Activated CD4-positive, alpha-beta T cell treated with anti-CD3 and anti-CD28 coated beads, Interleukin-2, Interleukin-6, amounts not matched to agents 100 ng/mL and 50 ng/mL, durations not matched to agents 16 hours and 8 hours (primary cell): ENCODE data around the gene VPS41.

Experiments used
- DNase-seq: peaks from one replicate; pipeline ENCODE4 v3.0.0-alpha.2; 2020

The VPS41 gene

DNA sequence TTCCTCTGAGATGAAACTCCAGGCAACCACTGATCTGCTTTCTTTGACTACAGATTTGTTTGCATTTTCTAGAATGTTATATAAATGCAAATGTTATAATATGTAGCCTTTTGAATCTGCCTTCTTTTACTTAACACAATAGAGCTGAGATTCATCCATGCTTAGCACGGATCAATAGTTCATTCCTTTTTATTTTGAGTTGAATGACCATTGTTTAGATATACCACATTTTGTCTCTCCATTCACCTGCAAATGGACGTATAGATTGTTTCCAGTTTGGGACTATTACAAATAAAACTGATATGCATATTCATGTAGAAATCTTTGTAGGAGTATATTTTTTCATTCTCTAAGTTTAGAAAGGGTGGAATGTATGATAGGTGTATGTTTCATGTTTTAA, 57.7 kb downstream of the VPS41 start:
- no peak for DNase-seq

DNA sequence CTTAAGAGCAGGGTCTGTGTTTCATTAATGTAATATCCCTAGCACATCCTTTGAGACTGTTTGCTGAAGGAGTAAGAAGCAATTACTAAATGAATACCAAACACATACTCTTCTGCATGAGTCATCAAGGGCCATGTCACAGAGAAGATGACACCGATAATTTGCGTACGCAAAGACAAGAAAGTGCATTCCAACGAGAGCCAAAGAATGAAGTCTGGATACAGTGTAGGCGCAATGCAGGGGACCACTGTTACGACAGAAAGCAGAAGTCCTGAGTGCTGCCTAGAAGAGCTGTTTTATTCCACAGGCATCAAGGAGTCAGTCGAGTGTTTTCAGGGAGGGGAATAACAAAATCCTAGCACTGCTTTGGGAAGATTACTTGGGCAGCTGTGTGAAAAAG, 62.7 kb downstream of the VPS41 start:
- DNase-seq: no peak

DNA sequence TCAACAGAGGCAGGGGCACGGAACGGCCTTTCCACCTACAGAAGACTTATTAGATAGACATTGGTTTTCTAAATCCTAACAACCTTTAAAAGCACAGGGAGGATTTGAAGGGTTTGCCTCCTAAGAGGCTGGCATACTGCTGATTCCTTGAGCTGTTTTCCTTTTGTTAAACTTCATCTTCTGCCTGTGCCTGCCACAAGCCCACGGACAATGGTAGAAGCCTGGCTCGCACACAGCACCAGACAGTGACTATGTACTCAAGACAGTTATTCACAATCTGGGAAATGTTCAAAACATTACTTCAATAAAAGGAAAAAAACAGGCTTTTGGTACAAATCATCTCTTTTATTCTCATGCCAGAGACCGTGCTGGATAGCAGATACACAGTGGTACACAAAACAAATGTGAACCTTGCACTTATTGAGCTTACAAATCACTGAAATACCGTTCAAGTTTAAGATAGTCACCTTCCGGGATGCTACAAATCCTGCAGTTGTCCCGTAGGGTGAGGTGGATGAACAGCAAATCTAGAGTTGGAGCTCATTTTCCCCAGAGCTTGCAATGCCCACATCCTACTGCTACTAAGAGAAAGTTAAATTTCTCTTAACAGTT, 63.9 kb downstream of the VPS41 start:
- no peak for DNase-seq

DNA sequence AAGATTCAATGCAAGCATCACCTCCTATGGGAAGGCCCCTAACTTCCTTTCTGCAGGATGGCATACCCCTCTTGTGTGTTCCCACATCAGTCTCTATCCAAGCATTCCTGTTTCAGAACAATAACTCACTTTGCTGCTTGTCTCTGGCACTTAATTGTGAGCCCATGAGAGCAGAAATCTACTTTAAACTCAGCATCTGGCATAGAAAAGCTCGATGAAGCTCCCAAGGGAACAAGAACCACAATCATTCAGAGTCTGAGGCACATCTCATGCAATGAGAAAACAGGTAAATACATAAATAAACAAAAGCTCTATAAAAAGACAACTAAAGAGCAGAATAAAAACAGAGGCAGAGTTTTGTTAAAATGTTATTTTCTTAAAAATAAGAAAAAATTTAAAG, 66.2 kb downstream of the VPS41 start:
- no peak for DNase-seq

DNA sequence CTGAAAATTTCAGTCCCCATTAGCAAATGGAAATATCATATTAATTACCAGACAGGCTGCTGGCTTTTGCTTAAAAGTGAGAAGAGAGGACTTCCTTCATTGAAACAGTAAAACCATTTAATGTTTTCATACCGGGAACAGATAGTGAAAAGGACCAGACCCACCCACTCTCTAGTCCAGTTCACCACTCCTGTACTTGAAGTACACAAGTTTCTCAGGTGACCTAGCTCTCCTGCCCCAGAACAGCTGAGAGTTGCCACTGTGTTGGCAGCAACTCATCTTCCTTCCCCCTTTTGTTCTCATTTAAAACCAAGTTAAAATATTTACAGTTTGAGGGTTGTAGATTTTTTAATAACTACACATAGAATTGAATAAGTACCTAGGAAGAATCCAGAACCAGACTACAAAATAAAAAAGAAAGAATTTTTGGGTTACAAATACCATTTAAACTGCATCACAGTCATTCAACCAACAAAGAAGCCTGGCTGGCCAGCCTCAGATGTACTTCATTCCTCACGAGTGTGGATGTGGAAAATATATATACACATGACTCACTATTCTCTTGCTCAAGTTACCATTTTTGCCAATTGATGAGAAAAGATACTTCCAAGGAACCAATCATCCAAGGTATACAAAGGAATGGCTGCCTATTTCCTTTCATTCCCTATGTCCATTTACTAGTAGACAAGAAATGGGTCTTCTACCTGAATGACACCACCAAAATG, 68.1 kb downstream of the VPS41 start:
- no peak for DNase-seq

DNA sequence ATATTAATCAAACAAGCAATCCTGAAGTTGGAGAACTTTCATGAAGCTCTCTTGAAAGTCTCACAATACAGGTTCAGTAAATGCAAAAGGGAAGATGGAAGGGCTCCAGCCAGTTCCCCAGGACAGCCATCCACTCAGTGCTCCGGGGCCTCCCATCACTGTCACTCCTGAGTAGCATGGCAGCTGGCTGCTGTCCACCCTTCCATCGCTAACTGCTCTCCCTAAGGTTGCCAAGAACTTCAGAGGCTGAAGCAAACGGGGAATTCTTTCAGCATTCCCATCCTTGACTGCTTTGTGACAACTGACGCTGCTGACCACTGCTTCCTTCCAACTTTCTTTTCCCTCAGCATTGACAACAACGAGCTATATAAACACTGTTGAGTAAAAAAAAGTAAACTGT, 69.1 kb downstream of the VPS41 start:
- DNase-seq: no peak

DNA sequence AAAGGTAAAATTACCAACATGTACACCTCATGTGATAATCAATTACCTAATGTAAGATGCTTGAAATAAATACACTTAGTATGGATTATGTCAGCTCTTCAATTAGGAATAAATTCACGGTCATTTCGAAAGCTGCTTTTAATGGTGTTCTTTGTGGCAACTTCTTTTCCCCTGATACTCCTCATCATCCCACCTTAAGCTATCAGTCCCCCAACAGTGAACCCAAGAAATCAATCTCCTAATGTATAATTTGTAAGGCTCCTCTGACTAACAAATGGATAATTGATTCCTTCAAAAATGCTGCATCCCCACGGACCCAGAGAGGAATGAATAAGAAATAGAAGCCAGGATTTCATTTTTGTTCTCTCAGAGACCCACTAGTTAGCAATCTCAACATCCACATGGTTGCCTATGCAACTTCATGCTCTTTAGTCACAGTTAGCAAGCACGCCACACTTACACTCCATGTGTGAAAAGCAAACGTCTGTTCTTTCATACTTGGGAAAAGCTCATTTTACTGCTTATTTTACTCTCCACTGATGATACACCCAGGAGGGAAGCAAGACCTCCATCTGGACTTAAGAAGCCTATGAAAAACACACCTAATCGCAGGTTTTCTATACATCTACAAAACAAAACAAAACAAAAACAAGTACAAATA, 70.1 kb downstream of the VPS41 start:
- DNase-seq: no peak

DNA sequence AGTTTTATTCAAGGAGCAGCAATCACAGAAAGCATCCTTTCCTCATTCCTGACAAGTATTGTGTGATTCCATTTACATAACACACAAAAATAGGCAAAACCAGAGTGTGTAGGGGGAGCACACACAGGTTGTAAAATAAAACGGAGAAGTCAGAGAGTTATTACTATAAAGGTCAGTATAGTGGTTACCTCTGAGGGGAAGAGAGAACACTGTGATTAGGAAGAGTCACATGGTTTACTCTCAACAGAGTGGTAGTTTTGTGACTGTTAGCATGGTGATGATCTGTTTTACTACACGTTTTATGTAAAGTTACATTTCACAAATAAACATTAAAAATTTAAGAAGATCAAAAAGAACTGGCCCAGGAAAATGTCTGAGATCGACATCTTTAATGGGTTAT, 74.6 kb downstream of the VPS41 start:
- DNase-seq: no peak

DNA sequence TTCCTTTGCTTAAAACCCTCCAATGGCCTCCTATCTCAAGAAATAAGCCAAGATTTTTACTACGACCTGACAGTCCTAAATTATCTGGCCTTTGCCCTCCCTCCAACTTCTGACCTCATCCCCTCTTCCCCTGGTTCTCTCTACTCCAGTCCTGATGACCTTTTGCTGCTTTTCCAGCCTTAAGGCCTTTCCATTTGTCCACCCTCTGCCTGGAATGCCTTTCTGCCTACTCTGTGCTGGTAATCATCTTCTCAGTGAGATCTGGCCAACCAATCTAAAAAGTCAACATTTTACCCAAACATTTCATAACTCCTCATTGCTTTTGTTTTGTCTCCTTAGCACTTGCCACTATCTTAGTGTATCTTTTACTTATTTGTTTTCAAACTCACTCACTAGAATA, 75.7 kb downstream of the VPS41 start:
- no peak for DNase-seq

DNA sequence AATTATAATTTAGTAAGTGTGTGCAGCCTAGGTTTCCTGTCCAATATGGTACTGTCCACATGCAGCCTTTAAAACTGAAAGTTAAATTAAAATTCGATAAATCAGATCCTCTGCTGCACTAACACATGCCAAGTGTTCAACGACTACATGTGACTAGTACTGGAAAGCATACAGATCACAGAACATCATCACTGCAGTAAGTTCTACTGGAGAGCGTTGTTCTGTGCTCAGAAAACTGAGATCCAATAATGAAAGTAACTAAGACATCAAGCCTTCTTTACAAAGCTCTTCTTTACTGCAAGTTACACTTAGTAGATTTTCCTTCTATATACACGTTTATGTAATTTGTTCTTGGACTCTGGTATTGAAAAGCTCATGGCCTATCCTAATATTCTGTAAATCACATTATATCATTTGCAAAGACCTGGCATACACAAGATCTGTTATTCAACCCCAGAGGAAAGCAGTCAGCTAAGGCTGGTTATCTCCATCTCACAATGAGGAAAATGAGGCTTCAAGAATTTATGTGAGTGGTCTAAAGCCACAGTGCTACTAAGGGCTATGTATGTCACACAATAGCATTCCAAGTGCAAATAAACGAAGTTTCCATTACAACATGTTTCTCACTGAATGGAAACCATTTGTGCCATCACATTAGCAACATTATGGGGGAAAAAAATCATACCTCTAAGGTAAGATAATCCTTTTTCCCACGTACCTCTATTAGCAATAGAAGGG, 77.6 kb downstream of the VPS41 start:
- DNase-seq: no peak

DNA sequence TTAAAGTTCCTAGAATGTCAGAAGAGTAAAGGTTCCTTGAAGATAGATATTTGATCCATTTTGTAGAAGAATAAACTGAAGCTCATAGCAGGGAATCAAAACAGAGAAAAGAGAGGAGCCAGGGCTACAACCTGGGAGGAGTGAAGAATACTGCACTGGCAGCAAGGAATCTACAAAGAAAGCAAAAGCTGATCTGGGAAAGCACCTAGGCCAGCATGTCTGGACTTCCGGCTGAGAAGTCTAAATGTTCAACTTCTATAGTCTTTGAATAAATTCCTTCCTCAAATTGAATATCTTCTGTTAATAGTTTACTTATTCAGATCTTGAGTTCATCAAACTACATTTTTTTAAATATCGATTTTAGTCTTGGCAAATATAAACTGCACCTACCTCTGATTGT, 78.2 kb downstream of the VPS41 start:
- DNase-seq: no peak

DNA sequence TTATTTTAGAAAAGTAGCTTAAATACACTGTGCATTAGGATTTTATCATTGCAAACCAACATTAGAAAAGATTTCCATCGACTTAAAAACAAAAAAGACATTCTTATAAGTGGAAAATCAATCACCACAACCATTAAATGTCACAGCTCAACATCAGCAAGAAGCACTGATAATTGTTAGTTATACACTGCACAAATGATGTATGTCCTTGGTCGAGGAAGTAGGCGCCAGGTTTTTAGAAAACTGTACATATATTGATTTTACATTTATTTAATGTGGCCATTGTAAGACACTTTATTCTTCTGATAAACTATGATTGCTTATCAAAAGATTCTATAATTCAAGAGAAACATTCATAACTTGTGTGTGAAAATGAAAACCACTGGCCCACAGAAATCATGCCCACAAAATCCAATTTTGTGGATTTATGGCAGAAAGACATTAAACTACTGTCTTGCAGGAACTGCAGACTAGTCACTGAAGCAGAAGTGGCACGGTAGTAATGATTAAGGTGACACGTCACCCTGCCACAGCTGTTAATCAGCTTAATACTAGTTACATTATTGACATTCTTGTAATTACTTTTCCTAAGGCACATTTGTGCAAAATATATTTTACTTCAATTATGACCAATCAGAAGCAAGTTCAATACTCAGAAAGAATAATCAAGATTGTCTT, 79.4 kb downstream of the VPS41 start:
- DNase-seq: no peak

DNA sequence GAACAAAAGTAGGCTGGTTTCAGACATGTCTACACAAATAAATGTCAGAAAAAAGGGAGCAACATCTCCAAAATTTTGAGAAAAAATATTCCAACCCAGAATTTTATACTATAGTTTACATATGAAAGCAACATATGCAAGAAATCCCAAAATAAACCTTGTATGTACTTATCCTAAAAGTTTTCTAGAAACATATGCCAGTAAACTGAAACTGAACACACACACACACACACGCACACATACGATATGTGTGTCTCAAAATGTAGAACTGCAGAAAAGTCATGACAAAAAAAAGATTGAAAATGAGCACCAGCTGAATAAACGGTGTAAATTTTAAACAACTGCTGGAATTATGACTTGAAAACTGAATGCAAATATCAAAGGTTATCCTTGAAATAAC, 81.0 kb downstream of the VPS41 start:
- no peak for DNase-seq

DNA sequence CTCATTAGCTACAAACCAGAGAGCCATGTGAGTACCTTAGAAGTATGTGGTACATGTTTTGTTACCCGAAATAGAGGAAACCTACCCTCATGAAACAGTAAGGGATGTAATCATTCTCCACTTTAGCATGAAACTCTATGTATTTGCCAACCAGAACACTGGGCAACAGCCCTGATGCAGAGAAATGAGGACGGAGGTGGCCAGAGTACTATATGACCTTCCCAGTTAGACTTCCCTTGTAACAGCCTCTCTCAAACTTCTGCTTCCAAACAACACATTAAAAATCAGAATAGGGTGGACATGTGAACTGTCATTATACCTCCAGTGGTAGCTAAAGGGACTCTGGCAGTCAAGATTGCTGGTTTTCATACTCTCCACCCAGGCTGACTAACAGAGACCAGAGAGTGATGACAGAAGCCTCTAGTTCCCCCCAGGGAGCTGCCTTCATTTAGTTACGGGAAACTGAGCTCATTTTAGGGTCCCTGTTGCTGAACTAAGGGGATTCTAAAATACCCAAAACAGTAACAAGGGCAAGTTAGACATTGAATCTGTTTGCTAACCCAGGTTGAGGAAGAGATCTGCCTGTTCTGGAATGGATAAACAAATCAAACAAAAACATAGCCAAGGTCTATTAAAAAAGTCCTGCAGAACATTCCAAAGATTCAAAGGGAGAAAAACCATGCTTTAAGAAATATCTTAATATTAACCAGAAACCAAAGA, 83.1 kb downstream of the VPS41 start:
- no peak for DNase-seq

DNA sequence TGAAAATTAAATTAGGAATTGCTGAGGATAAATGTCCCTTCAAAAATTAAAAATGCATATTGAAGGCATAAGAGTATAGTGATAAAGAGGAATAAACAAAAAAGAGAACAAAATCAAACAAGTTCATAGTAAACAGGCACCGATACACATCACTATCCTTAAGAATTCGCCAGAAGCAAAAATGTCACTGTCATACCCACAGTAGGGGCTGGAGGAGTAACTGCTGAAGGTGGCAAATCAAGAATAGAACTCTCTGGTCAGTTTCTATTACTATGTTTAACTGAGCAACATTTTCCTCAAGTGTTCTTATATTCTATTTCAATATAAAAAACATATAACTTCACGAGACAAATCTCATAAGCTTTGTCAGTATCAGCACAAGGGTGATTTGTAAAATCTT, 84.0 kb downstream of the VPS41 start:
- DNase-seq: no peak

DNA sequence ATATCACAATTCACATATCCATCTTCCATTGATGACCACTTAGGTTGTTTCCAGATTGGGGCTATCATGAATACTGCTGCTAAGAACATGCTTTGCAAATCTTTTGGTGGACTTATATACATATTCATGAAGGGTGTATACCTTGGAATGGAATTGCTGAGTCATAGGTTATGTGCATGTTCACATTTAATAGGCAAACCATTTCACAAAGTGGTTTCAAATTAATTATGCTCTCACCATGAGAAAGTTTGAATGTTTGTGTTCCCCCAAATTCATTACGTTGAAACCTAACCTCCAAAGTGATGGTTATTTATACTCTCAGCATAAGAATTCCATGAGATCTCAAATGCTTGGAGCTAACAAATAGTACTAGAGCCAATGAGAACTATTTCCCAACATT, 86.4 kb downstream of the VPS41 start:
- no peak for DNase-seq

DNA sequence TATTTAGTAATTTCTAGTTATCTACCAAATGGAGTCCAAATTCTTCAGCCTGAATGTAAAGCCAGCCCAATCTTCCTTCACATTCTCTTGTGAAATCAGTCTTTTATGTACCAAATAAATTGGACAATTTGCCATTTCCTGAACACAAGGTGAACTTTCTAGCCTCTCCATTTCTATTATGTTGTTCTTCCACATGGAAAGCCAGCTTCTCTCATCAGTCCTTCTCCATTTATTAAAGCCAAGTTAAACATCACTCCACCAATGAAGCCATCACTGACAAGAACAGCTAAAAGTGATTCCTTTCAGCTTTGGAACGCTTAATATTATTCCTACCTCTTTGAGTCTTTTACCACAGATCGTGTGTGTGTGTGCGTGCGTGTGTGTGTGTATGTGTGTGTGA, 88.4 kb downstream of the VPS41 start:
- DNase-seq: no peak

DNA sequence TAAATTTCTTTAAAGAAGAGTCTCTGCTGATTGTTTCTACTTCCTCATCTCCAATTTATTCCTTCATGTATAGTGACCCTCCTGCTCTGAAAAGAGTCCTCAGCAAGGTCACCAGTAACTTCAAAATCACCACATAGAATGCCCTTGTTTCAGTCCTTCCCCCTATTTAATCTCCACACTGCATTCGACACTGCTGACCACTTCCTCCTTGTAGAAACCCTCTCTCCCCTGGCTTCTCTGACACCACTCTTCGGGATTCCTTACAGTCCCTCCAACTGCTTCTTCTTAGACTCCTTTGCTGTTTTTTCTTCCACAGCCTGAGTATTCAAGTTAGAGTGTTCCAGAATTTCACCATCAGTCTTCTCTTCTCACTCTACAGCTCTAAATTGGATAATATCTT, 89.5 kb downstream of the VPS41 start:
- no peak for DNase-seq

DNA sequence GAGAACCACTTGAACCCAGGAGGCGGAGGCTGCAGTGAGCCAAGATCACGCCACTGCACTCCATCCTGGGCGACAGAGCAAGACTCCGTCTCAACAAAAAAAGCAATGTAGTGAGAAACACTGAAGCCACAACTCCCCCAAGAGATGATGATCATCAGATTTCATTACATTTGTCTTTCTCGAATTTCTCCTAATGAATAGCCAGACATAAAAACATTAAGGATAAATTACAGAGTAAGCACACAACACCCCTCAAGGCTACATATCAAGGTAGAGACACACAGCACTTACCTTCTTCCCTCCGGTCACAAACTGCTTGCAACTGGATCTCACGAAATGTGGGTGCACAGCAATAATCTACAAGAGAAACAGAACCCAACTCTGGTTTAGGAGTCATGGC, 91.5 kb downstream of the VPS41 start:
- DNase-seq: no peak

DNA sequence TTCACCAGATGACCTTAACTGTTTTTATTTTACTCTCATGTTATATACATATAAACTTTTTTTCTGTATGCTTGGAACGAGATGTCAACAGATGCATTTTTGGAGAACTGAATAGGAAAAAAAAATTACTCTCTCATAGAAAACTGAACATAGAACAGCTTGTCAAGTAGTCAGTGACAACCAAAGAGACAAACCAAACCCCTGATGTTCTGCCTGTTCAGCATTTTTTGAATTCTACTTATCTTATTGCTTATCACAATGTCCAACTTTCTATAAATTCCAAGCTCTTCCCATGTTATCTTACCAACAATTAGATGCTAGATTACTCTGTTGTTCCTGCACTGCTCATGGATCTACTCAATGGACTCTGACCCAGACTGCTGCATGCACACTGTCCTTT, 95.2 kb downstream of the VPS41 start:
- DNase-seq: no peak

DNA sequence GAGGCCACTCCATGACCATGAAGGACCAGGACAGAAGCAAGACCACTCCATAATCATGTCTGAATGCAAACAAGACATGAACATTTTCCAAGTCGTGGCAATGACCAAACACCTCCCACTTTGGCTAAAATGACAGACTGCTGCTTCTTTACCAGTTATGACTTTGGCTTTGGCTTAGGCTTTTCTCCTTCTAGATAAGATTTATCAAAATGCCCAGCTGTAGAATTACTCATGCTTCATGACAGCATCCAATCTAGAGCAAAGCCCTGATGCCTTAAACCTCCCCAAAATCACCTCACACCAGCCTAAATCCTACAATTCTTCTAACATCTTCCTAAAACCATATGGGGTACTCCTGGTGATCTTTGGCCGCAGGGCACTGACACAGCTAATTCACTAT, 102.1 kb downstream of the VPS41 start:
- no peak for DNase-seq

DNA sequence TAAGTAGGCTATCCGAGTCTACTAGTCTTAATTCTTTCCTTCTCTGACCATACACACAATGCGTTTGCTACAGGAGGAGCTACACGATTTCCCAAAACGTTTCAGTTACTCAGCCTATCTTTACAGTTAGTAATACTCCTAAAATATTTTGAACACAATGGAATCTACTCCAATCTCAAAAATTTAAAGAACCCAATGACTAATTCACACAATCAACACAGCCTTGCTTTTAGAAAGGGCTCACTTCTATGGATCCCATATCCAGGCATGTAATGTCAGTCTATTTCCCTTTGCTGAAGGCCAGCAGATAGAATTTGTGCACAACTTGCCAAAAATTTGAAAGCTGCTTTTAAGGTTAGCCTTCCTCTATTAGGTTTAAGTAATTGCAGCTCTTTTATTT, 107.2 kb downstream of the VPS41 start:
- DNase-seq: no peak
